ENCODE measurements around the gene DMRT3. TPM values are rescaled to one million over a fixed set of nuclear protein-coding genes. Genes with fewer than 3 reads are reported as not detected.

Gene DMRT3
- total RNA-seq, 4 donors from 2014 or later, result not detected

GRCh38 chr9:967436-967835 lies 9.0 kb upstream of the DMRT3 start:
- no peak overlapping the region for H3K4me3 ChIP-seq
- peaks cover 4 to 30% (median 18%) of the 10 kb centered on the region in 4 donors for H3K4me1 ChIP-seq
- intact Hi-C loops (cut with DNase I; ENCODE audit: low total_unique reads), result no loop called here
- 10% methylated on average over 6 of the region's 6 CpGs for WGBS, 2 donors (ENCODE audit: low coverage in 1 of 2)
- in situ Hi-C loops (cut with MboI; ENCODE audit: low pct_ligation_motif_present in 1 of 4, low pct_unique_long_range_greater_than_20kb in 1 of 4, low sequenced_read_pairs in 3 of 4), result no loop called here
- no peaks in the 10 kb centered on the region for H3K9me3 ChIP-seq
- no peak overlapping the region for H3K27ac ChIP-seq
- H3K27me3 ChIP-seq, result peaks cover 100% of the 10 kb centered on the region
- no peaks in the 10 kb centered on the region for H3K36me3 ChIP-seq
- DNase-seq, result no peak
- TF ChIP-seq POLR2A (IDR thresholded peaks at IDR 0.05) (no peak), CTCF (IDR thresholded peaks at IDR 0.05) (no peak), POLR2AphosphoS5 (IDR thresholded peaks at IDR 0.05) (no peak), EP300 (IDR thresholded peaks at IDR 0.05; ENCODE audit: low read depth) (no peak)

GRCh38 chr9:967903-968641 lies 8.4 kb upstream of the DMRT3 start:
- peaks cover 100% of the 10 kb centered on the region for H3K27me3 ChIP-seq
- peaks cover 10 to 37% (median 25%) of the 10 kb centered on the region in 4 donors for H3K4me1 ChIP-seq
- no peak for DNase-seq
- no peak overlapping the region for H3K4me3 ChIP-seq
- intact Hi-C loops (cut with DNase I; ENCODE audit: low total_unique reads) (no loop called here), in situ Hi-C loops (cut with MboI; ENCODE audit: low pct_ligation_motif_present in 1 of 4, low pct_unique_long_range_greater_than_20kb in 1 of 4, low sequenced_read_pairs in 3 of 4) (no loop called here)
- H3K36me3 ChIP-seq, result no peaks in the 10 kb centered on the region
- TF ChIP-seq POLR2A (IDR thresholded peaks at IDR 0.05) (no peak), EP300 (IDR thresholded peaks at IDR 0.05; ENCODE audit: low read depth) (no peak), POLR2AphosphoS5 (IDR thresholded peaks at IDR 0.05) (no peak)
- H3K27ac ChIP-seq, result no peak overlapping the region
- WGBS, 2 donors (ENCODE audit: low coverage in 1 of 2), result 7 to 9% methylated on average over 13 to 15 of the region's 15 CpGs
- no peaks in the 10 kb centered on the region for H3K9me3 ChIP-seq

GRCh38 chr9:969310-970150 lies 6.9 kb upstream of the DMRT3 start:
- H3K27ac ChIP-seq, result no peak overlapping the region
- intact Hi-C loops (cut with DNase I; ENCODE audit: low total_unique reads), result no loop called here
- no peaks in the 10 kb centered on the region for H3K9me3 ChIP-seq
- H3K27me3 ChIP-seq, result peaks cover 100% of the 10 kb centered on the region
- no peak overlapping the region for H3K4me3 ChIP-seq
- in situ Hi-C loops (cut with MboI; ENCODE audit: low pct_ligation_motif_present in 1 of 4, low pct_unique_long_range_greater_than_20kb in 1 of 4, low sequenced_read_pairs in 3 of 4), result no loop called here
- no peak for DNase-seq
- WGBS, 2 donors (ENCODE audit: low coverage in 1 of 2), result 14 to 15% methylated on average over 3 to 33 of the region's 49 CpGs
- TF ChIP-seq CTCF (IDR thresholded peaks at IDR 0.05) (no peak), POLR2A (IDR thresholded peaks at IDR 0.05) (no peak), POLR2AphosphoS5 (IDR thresholded peaks at IDR 0.05) (no peak), EP300 (IDR thresholded peaks at IDR 0.05; ENCODE audit: low read depth) (no peak)
- H3K4me1 ChIP-seq, result peaks cover 10 to 39% (median 25%) of the 10 kb centered on the region in 4 donors
- H3K36me3 ChIP-seq, result no peaks in the 10 kb centered on the region

- in situ Hi-C loops (cut with MboI; ENCODE audit: low pct_ligation_motif_present in 1 of 4, low pct_unique_long_range_greater_than_20kb in 1 of 4, low sequenced_read_pairs in 3 of 4), result no loop called here
- no peak for TF ChIP-seq CTCF (IDR thresholded peaks at IDR 0.05)
- no peak for TF ChIP-seq EP300 (IDR thresholded peaks at IDR 0.05; ENCODE audit: low read depth)
- TF ChIP-seq POLR2AphosphoS5 (IDR thresholded peaks at IDR 0.05), result no peak
- TF ChIP-seq POLR2A (IDR thresholded peaks at IDR 0.05), result no peak
- Histone ChIP-seq H3K9me3 (no peaks in the 10 kb centered on the region), H3K36me3 (no peaks in the 10 kb centered on the region), H3K27ac (no peak overlapping the region), H3K27me3 (peaks cover 100% of the 10 kb centered on the region), H3K4me3 (no peak overlapping the region), H3K4me1 (peaks cover 10 to 39% (median 25%) of the 10 kb centered on the region in 4 donors)
- DNase-seq, result no peak
- 23% methylated on average over 53 of the region's 57 CpGs; no CpG with 5 or more reads in 1 of the 2 donors for WGBS, 2 donors (ENCODE audit: low coverage in 1 of 2)
- intact Hi-C loops (cut with DNase I; ENCODE audit: low total_unique reads), result no loop called here
Measured at GRCh38 chr9:970151-970996, 6.1 kb upstream of the DMRT3 start.
